A673 (cell line): ENCODE data around the gene ANKRD13B. TPM values are rescaled to one million over a fixed set of nuclear protein-coding genes. Genes with fewer than 3 reads are reported as not detected.

ENCODE experiments used
- BruUV-seq: library from RNA; stranded (reverse); fragments of 400-500 nt; replicated peaks from 2 replicates; lab custom pipeline; 2021; lab: Mats Ljungman, UMichigan
- CTCF ChIA-PET: fragments of 300-600 bp; sonication (Branson Sonifier 250); formaldehyde crosslinking; loops from one replicate; lab custom pipeline; 2022; ENCODE audit warnings: antibody characterized with exemption; lab: Charles Lee
- POLR2A ChIA-PET: fragments of 300-600 bp; sonication (Branson Sonifier 250); formaldehyde crosslinking; loops from one replicate; lab custom pipeline; 2022; ENCODE audit warnings: antibody characterized with exemption; ENCODE audit not compliant: low non-redundant PET; lab: Charles Lee
- DNase-seq: peaks from one replicate; pipeline ENCODE4 v3.0.0-alpha.2; 2015; ENCODE audit warnings: low spot score
- H3K27ac ChIP-seq: fragments of 200-600 bp; sonication (generic); 2 replicates; pipeline ENCODE4 v1.5.1; 2016; ENCODE audit warnings: mixed run types, low read depth, mild to moderate bottlenecking, mixed read lengths, antibody characterized with exemption, low read length; ENCODE audit not compliant: poor library complexity, severe bottlenecking
- H3K27me3 ChIP-seq: fragments of 200-600 bp; sonication (generic); replicated peaks from 2 replicates; pipeline ENCODE4 v1.6.1; 2017; ENCODE audit warnings: mixed run types, low read depth, mild to moderate bottlenecking, mixed read lengths, antibody characterized with exemption, low read length; ENCODE audit not compliant: insufficient read depth, poor library complexity
- H3K36me3 ChIP-seq: fragments of 200-600 bp; sonication (generic); 2 replicates; pipeline ENCODE4 v1.6.1; 2016; ENCODE audit warnings: mixed run types, mild to moderate bottlenecking, mixed read lengths, antibody characterized with exemption, low read length; ENCODE audit not compliant: insufficient read depth, poor library complexity, severe bottlenecking
- H3K4me1 ChIP-seq: fragments of 200-600 bp; sonication (generic); 2 replicates; pipeline ENCODE4 v1.6.1; 2017; ENCODE audit warnings: mixed run types, mild to moderate bottlenecking, mixed read lengths, antibody characterized with exemption, low read length; ENCODE audit not compliant: insufficient read depth, poor library complexity, severe bottlenecking
- H3K4me3 ChIP-seq: fragments of 200-600 bp; sonication (generic); 2 replicates; pipeline ENCODE4 v1.5.1; 2016; ENCODE audit warnings: low read depth, mixed run types, mild to moderate bottlenecking, mixed read lengths, low read length; ENCODE audit not compliant: poor library complexity, severe bottlenecking
- H3K9me3 ChIP-seq: fragments of 200-600 bp; sonication (generic); 2 replicates; pipeline ENCODE4 v1.6.1; 2016; ENCODE audit warnings: mixed run types, low read depth, mild to moderate bottlenecking, mixed read lengths, antibody characterized with exemption, low read length; ENCODE audit not compliant: poor library complexity, severe bottlenecking
- CTCF ChIP-seq: fragments of 300-800, 200-600 bp; sonication (generic); conservative IDR thresholded peaks from 2 replicates; pipeline ENCODE4 v1.5.1; 2017; ENCODE audit warnings: low read depth, mild to moderate bottlenecking, antibody characterized with exemption, low read length, moderate library complexity, mixed read lengths
- EZH2 ChIP-seq: fragments of 200-600 bp; sonication (generic); IDR thresholded peaks from 2 replicates; pipeline ENCODE4 v1.6.1; 2017; ENCODE audit warnings: borderline replicate concordance, low read depth, mild to moderate bottlenecking, mixed read lengths, antibody characterized with exemption, low read length; ENCODE audit not compliant: poor library complexity, severe bottlenecking
- intact Hi-C: fragments of 100-400 bp; cut with micrococcal nuclease; formaldehyde crosslinking; loops from one replicate; pipeline ENCODE4 v1.10.0; 2022; ENCODE audit not compliant: unreplicated experiment
- total RNA-seq: library from RNA; stranded (reverse); gene quantifications from 2 replicates; pipeline ENCODE4 v1.2.3, GENCODE V29; 2021

The ANKRD13B gene
- total RNA-seq, 1 experiment from 2014 or later: 81.5 TPM

GRCh38 chr17:29595943-29596774 is 3.2 kb downstream of the ANKRD13B start:
- POLR2A ChIA-PET: no interaction called here

GRCh38 chr17:29596811-29597210 is 3.9 kb downstream of the ANKRD13B start:
- Histone ChIP-seq H3K4me3 (no peak overlapping the region), H3K36me3 (no peaks in the 10 kb centered on the region), H3K4me1 (peaks cover 64% of the 10 kb centered on the region), H3K9me3 (no peaks in the 10 kb centered on the region), H3K27ac (no peak overlapping the region), H3K27me3 (no peaks in the 10 kb centered on the region)
- DNase-seq: no peak
- intact Hi-C loops: no loop called here
- BruUV-seq: no TSS peak
- POLR2A ChIA-PET: no interaction called here
- TF ChIP-seq CTCF (no peak), EZH2 (no peak)
- CTCF ChIA-PET: no interaction called here

More at GRCh38 chr17:29595943-29596774, 3.2 kb downstream of the ANKRD13B start:
- no peak for DNase-seq
- no peaks in the 10 kb centered on the region for H3K9me3 ChIP-seq
- H3K27ac ChIP-seq: peak overlapping the region; percentile 90
- no peaks in the 10 kb centered on the region for H3K27me3 ChIP-seq
- peaks cover 64% of the 10 kb centered on the region for H3K4me1 ChIP-seq
- no peak for TF ChIP-seq CTCF
- TF ChIP-seq EZH2: no peak
- BruUV-seq: no TSS peak
- no peaks in the 10 kb centered on the region for H3K36me3 ChIP-seq
- intact Hi-C loops: no loop called here
- H3K4me3 ChIP-seq: no peak overlapping the region
- CTCF ChIA-PET: no interaction called here

- Histone ChIP-seq H3K9me3 (no peaks in the 10 kb centered on the region), H3K27me3 (no peaks in the 10 kb centered on the region), H3K4me3 (no peak overlapping the region), H3K36me3 (no peaks in the 10 kb centered on the region), H3K4me1 (peaks cover 57% of the 10 kb centered on the region), H3K27ac (no peak overlapping the region)
- intact Hi-C loops: no loop called here
- no TSS peak for BruUV-seq
- POLR2A ChIA-PET: no interaction called here
- TF ChIP-seq CTCF (no peak), EZH2 (no peak)
- CTCF ChIA-PET: no interaction called here
- DNase-seq: no peak
These were observed 4.6 kb downstream of the ANKRD13B start for GRCh38 chr17:29597361-29598172.
